Forelimb muscle (tissue), 1 donor: ENCODE measurements around the gene FRMD4A. TPM values are rescaled to one million over a fixed set of nuclear protein-coding genes. Genes with fewer than 3 reads are reported as not detected.
"Not testable (repeated sequence)": the region's sequence is repeated elsewhere in the genome, so short reads cannot be mapped to it uniquely, and the experiment has no call there.

Experiments used
- DNase-seq: peaks from one replicate; pipeline ENCODE4 v3.0.0-alpha.2; 2013; ENCODE audit warnings: low read depth
- polyA plus RNA-seq: library from polyadenylated mRNA; unstranded; fragments of 120-200 nt; gene quantifications from one replicate; pipeline ENCODE4 v1.2.1, GENCODE V29; 2013; ENCODE audit not compliant: insufficient read length

FRMD4A gene
- polyA plus RNA-seq, 1 donor = 36.3 TPM

DNA sequence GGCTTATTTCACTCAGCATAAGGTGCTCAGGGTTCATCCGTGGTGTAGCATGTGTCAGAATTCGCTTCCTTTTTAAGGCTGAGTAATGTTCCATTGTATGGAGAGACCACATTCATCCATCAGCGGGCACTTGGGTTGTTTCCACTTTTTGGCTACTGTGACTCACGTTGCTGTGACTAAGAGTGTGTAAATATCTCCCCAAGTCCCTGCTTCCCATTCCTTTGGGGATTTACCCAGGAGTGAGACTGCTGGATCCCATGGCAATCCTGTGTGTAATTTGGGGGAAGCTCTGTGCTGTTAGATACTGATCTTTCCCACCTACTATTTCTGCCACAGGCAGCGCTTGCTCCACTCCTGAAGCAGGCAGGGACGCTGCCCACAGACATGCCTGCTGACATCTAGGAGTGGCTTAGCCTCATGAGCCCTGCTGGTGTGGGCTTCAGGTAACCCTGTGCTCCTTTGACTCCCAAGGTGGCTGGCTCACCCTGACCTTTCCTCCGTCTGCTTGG, 346.0 kb downstream of the FRMD4A start:
- no peak for DNase-seq

DNA sequence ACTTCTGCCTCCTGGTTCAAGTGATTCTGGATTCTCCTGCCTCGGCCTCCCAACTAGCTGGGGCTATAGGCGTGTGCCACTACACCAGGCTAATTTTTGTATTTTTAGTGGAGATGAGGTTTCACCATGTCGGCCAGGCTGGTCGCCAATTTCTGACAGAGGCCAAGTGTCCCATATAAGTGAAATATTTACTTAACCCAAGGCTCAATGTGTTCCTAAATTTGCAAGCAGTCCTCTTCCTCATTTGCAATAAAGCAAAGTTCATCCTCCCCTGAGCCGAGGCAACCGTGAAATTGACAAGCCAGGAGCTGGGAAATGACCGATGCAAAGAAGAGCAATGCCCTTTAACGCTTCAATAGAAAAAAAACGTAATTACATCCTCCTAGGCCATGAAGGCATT, 347.7 kb downstream of the FRMD4A start:
- DNase-seq = no peak

DNA sequence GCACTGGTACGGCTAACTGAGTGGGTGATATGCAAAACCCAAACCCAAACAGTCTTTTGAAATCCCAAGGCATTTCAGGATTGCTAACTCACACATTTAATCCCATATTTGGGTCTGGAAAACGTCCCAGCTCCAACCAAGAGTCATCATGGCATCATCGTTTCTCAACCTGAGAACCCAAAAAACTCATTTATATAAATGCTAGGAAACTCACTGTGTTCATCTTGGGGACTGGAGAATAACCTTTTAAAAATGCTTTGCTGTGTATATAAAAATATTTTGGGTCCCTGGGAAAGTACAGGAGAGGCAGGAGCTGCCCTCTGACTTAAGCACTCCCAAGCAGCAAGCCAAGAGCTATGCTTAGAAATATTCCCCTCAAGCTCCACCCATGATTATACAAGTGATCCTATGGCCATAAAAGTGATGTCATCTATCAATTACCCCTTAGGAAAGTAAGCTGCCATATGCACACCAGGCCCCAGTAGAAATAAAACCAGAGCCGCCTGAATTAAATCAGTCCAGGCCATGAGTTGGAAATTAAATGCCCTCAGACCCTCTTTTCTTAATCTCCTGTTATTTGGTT, 352.1 kb downstream of the FRMD4A start:
- DNase-seq = no peak

DNA sequence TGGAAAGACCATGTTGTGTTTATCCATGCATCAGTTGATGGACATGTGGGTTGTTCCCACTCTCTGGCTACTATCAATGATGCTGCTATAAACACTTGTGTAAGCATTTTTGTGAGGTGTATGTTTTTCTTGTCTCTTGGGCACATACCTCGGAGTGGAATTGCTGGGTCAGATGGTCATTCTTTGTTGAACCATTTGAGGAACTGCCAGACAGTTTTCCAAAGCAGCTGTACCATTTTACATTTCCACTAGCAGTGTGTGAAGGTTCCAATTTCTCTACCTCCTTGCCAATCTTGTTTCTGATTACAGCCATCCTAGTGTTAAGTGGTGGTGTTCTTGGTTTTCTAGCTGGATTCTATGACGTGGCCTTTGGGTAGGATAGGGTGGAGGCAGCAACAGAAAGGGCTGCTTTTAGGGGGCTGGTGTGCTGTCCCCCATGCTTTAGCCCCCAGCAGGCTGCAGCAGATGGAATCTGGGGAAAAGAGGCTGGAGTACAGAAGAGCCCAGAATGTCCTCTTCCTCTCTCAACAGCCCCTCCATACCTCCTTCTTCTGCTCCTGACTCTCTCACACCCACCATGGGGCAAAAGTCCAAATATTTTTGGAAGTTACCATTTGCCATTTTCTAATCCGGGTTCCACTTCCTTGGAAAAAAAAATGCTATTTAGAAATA, 352.7 kb downstream of the FRMD4A start:
- DNase-seq = no peak

DNA sequence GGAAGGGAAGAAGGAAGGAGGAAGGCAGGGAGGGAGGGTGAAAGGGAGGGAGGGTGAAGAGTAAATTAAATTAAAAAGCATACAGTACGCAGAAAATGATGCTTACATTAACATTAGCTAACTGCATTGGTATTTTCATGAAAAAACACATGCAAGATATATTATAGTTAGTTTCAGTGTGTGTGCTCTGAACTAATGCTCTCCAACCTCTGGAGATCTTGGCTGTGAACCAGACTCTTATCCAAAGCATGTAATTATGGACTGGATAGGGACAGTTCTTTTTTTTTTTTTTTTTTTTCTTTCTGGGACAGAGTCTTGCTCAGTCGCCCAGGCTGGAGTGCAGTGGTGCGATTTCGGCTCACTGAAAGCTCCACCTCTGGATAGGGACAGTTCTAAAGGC, 357.0 kb downstream of the FRMD4A start:
- no peak for DNase-seq

DNA sequence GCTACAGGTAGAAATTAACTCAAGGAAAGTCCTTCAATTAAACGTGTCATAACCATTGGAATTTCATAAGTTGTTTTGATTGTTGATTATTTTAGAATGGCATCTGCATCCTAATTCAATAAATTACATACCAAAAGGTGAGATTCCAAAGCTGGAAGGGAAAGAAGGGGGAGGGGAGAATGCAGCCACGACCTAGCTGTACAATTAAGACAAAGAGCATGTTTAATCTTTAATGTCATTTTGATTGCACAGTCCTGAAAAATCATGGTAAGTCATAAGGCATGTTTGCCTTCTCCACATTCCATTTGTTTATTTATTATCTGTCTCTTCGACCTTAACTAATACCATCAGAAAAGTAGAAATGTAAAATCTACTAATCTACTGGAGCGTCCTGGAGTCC, 358.1 kb downstream of the FRMD4A start:
- no peak for DNase-seq

DNA sequence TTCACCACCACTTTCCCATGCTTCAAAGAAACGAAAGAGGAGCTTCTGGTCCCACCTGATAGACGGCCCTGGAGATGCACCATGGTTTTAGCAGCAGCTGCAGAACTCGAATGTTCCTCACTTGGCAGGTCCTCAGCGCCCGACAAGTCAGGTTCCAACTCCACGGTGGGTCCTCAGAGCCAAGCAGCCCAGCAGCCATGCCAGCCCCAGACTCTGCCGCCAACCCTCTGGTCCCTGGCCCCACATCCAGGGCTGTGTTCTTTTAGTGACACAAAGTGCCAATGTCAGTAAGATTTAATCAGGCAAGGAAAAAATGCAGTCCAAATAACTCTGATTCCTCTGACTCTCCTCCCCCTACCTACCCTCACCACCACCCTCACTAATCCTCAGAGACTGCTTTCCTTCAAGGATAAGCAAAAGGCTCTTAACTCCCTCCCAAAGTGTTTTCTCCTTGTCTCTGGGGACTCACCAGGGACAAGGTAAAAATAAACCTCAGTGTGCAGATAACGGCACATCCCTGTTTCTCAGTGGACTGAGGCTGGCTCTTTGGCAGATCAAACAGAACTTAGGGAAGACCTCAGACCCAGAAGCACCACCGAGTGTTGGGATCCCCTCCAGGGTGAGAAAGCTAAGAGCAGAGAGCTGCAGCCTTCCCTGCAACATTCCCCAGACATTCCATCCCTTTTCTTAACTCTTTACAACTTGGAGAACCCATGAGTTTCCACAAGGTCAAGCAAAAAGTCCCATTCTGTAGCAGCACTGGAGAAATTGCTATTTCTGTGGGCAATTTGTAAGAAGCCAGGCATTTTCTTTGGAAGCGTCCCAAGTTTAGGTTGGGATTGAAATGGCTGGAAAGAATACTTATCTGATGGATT, 358.9 kb downstream of the FRMD4A start:
- no peak for DNase-seq

DNA sequence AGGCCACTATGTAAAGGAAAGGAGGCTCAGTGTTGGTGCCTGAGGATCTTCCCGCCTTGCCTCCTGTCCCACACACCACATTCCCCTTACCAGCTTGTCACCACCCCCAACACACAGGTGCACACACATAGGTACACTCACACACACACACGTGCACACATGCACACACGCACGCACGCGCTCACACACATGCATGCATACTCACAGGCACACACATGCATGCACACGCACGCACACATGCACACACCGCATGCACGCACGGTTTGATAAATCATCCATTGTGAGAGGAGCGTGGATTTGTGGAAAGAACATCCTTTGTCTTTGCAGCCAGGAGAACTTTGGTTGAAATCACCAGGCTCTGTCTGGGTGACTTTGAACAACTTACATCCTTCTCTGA, 359.8 kb downstream of the FRMD4A start:
- DNase-seq = no peak

DNA sequence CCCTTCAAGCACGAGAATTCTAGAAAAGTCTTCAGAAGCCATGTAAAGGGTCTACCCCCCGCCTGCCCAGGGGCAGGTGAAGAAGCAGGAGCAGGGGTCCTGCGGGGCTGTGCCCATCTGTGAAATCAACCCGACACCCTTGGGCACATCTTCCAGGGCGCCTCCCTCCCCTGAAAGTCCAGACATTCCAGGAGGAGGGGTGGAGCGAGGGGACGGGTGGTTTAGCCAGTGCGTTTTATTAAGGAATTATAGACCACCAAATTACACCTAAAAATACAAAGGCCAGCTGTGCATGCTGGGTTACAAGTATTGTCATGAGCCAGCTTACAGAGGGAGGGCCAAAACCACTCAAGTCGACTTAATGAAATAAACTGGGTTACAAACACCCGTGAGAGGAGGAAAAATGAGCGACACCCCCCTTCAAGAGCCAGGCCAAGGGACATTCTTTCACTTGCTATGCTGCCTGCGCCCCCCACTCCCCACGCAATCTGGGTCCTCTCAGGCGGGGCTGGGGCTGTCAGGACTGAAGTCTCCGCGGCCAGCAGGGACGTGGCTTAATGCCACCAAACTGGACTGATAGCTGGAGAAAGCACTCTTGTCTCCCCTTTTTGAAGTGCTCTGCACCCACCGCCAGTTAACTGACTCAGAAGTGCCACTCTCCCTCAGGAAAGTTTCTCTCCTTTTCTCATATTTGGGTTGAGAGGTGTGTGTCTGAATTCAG, 360.3 kb downstream of the FRMD4A start:
- DNase-seq = no peak

DNA sequence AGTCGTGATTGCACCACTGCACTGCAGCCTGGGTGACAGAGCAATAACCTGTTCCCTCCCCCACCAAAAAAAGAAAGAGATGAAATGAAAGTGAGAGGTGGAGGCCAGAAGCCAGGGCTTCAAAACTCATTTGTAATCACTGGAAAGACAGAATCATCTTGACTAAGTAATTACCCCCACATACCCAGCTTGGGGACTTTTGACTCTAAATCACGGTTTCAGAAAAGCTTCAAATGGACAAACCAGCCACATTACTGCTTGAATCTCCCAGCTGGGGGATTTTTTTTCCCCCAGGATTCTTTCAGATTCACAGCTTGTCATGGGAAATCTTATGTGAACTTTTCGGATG, 361.0 kb downstream of the FRMD4A start:
- DNase-seq = no peak

DNA sequence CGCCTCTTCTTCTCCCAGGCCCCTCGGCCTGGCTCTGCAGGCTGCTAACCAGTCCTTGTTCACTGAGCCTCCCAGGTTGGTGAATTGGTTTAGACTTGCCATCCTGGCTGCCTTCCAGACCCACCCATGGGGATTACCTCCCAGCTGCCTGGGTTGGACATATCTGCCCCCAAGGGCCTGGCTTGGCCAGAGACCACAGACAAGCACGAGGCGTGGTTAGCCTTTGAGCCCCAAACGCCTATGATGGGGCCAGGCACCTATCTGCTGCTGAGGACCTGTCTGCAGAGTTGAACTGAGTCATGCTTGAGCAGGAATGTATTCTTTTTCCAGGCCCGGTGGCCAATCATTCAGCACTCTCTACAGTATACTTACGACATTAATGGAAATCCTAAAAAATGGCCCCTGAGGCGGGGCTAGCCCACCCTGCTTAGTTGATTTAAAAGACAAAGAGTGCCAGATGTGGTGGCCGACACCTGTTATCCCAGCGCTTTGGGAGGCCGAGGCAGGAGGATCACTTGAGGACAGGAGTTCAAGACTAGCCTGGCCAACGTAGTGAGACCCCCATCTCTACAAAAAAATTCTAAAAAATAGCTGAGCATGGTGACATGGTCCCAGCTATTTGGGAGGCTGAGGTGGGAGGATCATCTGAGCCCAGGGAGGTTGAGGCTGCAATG, 361.5 kb downstream of the FRMD4A start:
- no peak for DNase-seq

DNA sequence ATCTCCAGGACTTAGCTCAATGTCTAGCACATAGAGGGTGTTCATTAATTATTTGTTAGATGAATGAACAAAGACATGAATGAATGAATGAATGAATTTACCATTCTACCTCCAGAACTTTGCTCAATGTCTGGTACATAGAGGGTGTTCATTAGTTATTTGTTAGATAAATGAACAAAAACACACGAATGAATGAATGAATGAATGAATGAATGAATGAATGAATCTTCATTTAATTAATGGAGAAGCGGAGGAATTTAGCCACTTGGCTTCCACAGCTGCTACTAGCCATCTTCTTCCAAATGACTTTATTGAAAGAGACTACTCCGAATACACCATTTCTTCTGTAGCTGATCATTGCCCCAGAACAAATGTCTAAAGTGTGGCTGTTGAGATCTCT, 368.9 kb downstream of the FRMD4A start:
- no peak for DNase-seq

DNA sequence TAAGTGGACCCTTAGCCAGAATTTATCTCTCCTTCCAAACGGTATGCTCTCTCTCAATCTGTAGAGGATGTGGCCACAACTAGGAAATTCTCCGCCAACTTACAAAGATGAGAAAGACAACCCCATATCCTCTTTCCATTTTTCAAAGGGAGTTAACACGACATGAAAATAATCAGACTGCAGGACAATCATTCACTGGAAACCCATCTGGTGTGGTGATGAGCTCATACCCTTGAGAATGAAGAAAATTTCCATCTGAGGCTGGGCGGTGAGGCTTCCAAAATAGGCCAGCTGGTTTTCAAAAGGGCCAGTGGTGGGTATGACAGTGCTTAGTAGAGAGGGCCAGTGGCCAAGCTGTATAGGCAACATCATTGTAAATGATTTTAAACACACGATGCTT, 369.6 kb downstream of the FRMD4A start:
- DNase-seq = no peak

DNA sequence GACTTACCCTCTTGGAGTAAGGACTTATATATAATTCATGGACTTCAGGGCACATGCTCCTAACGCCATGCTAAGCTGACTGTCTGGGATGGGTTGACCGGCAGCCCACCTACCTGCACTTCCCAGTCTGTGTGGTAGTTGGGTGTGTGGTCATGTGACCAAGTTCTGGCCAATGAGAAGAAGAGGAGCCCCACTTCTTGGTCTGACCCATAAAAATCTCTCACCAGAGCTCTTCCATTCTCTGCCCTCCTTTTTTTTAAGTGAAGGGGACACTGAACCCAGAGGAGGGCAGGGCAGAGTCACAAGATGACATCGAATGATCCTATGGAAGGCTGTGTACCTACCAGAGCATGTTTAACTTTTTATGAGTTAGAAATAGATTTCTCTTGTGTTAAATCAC, 370.1 kb downstream of the FRMD4A start:
- DNase-seq = no peak

DNA sequence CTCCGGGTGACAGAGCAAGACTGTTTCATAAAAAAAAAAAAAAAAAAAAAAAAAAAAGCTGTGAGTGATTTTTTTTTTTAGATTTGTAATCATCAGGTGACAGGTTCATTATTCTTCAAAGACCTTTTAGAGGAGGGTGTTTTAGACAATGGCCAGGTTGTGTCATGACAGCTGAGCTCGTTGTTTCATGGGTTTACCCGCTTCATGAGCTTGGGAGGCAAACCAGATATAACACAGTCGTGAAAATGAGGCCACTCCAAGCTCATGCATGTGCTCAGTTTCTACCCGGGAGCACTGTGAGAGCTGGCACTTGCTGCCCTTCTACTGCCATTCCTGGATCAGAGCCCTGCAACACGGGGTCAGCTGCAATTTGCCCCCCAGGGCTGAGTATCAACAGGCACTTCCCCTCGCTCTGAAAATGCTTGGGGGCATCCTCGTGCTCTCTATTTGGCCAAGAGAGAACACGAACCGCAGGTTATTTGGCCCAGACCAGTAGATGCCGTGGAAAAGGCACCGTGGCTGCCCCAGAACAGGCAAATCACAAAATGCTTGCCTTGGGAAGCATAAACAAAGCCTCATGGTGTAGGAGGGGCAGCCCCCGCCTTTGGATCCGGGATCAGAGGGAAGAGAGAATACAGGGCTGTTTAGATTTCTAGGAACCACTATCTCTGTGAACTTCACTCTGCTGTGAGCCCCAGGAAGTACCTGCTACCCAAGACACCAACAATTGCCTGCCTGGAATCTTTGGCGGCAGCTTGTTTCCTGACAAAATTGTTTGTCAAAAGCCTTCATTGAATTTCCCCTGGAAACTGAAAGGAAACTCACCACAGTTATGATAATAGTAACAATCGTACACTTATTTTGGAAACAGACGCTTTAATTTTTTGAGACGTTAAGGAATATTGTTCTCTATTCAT, 371.0 kb downstream of the FRMD4A start:
- DNase-seq = no peak

DNA sequence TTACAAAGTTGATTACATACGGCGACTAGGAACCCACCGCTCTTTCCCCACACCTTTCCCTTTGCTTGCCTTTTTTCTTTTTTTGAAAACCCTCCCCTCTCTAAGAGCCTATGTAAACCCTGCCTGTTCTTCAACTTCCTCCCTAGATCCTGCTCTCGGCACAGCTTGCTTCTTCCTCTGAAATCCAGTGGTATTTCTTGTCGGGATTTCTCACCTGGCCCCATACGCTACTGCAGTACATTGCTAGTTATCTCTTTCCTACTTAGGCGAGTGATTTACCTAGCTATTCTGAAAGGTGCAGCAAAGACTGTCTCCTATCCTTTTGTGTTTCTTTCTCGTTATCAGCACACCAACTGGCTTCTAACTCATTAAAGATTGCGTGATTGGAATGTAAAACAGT, 372.9 kb downstream of the FRMD4A start:
- DNase-seq = no peak

DNA sequence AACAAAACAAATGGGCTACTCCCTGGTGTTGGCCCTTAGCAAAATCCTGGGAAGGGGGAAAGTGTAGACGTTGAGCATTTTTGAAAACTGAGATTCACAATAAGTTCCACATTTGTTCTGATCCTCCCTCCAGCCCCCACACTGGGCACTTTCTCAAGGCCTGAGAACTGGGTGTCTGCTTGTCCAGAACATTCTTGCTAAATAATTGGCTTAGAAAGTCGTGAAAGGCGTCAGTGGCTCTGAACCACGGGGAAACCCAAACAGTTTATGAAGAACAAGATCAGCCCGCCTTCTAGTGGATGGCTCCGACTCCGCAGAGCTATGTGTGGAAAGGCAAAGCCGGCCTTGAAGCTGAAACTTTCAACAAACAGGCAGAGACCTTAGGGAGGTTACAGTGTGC, 373.9 kb downstream of the FRMD4A start:
- no peak for DNase-seq

DNA sequence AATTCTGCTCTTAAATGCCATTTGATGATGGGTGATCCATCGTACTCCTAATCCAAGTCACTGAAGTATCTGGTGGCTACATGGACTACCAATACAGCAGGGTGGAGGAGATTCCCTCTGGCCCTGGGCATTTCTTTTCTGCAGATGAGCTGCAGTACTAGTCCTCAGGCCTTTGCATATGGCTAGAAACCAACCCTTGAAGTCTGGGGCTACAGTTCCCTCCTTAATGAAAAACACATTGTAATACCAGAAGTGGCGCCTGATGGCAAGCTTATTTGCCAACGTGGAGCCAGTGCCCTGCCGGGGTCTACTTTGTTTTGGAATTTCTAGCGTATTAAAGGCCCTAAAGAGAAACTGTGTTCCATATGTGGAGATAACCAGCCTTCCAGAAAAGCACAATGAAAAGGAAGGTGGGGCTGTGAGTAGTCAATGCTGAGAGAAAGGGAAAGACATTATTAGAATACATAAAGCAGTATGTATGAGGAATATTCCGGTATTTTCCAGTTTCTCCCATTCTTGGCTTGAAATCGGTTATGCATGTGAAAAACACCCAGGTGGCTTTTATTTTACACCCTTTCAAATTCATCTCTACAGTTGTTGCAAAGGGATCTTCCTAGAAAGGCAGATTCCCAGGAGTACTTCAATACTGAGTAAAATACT, 375.2 kb downstream of the FRMD4A start:
- no peak for DNase-seq

DNA sequence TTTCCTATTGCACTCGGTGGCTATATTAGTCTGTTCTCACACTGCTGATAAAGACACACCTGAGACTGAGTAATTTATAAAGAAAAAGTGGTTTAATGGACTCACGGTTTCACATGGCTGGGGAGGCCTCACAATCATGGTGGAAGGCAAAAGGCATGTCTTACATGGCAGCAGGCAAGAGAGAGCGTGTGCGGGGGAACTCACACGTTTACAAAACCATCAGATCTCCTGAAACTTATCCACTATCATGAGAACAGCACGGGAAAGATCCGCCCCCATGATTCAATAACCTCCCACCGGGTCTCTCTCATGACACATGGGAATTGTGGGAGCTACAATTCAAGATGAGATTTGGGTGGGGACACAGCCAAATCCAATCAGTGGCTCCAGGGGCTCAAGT, 376.5 kb downstream of the FRMD4A start:
- DNase-seq = not testable (repeated sequence)

DNA sequence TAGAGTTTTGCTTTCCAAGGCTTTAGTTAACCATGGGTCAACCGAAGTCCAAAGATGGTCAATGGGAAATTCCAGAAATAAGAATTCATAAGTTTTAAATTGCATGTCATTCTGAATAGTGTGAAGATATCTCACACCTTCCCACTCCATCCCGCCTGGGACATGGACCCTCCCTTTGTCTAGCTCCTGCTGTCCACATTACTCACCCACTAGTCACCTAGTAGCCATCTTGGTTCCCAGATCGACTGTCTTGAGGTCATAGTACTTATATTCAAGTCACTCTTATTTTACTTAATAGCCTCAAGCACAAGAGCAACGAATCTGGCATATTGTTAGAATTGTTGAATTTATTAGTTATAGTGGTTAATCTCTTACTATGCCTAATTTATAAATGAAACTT, 377.4 kb downstream of the FRMD4A start:
- no peak for DNase-seq
